AG09319 (cell line): ENCODE results near the gene GPATCH8.

Experiments used
- DNase-seq: peaks from one replicate; pipeline ENCODE4 v3.0.0-alpha.2; 2010; ENCODE audit warnings: low read depth; ENCODE audit errors: extremely low read depth
- TF ChIP-seq, protein P1 (sequence below): IDR thresholded peaks from 2 replicates; pipeline ENCODE4 v1.5.1; 2011; ENCODE audit warnings: low read depth, mild to moderate bottlenecking, inconsistent platforms, low read length, moderate library complexity

GPATCH8 gene

GRCh38 chr17:44363613-44364159, 139.5 kb downstream of the GPATCH8 start, which contains the start of gene FAM171A2:
TSS of gene FAM171A2 (minus strand) at chr17:44363853. CDS start at chr17:44363714, 139 bp downstream.
- TF ChIP-seq, protein P1, sequence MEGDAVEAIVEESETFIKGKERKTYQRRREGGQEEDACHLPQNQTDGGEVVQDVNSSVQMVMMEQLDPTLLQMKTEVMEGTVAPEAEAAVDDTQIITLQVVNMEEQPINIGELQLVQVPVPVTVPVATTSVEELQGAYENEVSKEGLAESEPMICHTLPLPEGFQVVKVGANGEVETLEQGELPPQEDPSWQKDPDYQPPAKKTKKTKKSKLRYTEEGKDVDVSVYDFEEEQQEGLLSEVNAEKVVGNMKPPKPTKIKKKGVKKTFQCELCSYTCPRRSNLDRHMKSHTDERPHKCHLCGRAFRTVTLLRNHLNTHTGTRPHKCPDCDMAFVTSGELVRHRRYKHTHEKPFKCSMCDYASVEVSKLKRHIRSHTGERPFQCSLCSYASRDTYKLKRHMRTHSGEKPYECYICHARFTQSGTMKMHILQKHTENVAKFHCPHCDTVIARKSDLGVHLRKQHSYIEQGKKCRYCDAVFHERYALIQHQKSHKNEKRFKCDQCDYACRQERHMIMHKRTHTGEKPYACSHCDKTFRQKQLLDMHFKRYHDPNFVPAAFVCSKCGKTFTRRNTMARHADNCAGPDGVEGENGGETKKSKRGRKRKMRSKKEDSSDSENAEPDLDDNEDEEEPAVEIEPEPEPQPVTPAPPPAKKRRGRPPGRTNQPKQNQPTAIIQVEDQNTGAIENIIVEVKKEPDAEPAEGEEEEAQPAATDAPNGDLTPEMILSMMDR: peak; percentile 38
- DNase-seq: no peak

DNA sequence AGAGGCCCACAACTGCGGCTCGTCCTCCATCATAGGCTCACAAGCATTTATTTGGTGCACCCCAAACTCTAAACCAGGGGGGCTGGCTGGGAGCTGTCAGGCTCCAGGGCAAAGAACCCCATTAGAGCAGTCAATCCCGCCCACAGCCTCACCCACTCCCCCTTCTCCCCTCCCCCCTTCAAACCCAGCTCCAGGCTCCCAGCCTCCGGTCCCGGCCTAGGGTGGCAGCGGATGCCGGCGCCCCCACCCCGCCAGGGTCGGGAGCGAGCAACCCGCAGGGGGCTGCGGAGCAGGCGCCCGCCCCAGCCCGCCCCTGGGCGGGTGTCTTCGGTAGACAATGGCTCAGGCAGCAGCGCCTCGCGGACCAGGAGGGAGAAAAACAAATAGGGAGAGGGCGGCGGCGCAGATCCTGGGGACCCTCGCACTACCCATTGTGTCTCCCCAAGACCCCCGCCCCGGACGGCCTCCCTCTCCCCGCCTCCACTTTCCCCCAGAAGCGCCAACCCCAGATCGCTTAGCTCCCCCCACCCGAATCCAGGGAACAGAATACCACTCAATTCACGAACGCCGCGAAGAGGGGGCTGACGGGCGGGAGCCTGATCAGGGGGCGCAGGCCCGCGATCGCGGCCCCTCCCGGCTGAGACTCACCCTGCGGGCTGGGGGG, 140.1 kb downstream of the GPATCH8 start:
- TF ChIP-seq, protein P1: no peak
- DNase-seq: no peak

- TF ChIP-seq, protein P1: no peak
- DNase-seq: no peak
Measured at GRCh38 chr17:44362459-44362948, 140.7 kb downstream of the GPATCH8 start.

DNA sequence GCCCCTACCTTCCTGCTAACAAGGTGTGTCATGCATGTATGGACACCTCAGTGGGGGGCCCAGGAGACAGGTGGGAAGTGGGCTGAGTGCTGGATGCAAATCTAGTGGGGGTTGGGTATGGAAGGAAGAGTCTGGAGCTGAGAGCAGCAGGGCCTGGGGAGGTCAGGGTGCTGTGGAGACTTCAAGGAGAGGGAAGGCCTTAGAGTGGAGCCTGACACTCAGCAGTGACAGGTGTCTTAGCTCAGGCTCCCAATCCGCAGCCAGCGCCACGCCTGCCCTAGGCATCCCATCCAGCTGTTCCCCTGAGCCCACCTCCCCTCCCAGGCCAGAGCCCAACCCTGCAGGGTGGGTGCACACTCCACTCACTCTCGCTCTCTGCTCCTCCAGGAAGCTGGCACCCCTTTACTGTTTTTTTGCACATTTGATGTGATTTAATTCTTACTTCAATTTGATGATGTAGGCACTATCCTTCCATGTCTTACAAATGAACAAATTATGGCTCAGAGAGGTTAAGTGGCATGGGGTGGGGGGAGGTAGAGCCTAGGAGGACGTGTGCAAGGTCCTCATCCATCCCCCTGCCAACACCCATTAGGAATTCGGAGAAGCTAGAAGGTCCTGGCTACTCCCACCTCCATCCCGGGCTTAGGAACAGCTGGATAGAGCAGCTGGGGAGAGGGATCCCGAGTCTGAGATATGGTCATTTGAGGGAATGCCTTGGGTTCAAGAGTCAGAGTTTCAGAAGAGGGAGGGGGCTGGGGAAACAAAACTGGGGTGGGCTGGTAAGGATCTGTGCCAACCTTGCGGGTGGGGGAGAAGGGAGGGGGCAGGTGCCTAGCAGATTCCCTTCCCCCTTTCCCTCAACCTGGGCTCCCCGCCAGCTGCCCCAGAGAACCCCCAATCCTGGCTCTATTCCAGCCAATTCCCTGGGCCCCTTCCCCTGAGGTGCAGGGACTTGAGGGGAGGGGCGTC, 141.6 kb downstream of the GPATCH8 start:
- TF ChIP-seq, protein P1: no peak
- DNase-seq: no peak

DNA sequence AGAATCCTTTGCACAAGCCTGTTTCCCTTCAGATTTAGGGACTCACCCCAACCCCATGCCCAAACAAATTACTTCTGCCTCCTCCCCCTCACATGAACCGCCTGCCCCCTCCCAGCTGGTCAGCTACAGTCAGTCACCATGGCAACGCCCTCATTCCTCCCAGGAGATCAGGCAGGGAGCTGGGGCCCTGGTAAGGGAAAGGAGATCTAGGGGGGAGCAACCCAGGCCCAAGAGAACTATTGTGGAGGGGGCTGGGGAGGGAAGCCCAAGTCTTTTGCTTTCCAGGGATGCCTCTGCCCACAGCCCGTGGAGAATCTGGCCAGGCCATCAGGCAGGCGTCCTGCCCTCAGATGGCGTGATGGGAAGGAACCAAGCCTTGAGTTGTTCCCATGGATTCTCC, 142.4 kb downstream of the GPATCH8 start:
- DNase-seq: no peak
- TF ChIP-seq, protein P1: no peak

- TF ChIP-seq, protein P1: no peak
- DNase-seq: no peak
Measured at GRCh38 chr17:44360144-44360533, 143.1 kb downstream of the GPATCH8 start.
